ENCODE results near the gene CCL26. TPM values are rescaled to one million over a fixed set of nuclear protein-coding genes. Genes with fewer than 3 reads are reported as not detected.

Gene CCL26
- total RNA-seq (2022; extraction: Qiagen RNA extraction), result 7.7 to 10.9 TPM (median 7.9 TPM) in 5 replicates

GRCh38 chr7:75772081-75773077, at the start of gene CCL26:
TSS of gene CCL26 (minus strand) at chr7:75772211. CDS start at chr7:75772176, 35 bp downstream.

GRCh38 chr7:75813781-75814236, 41.8 kb upstream of the CCL26 start, which contains the start of gene CCL24:
TSS of gene CCL24 (minus strand) at chr7:75813806. CDS start at chr7:75813715, 91 bp downstream.

GRCh38 chr7:75738604-75738974, 33.4 kb downstream of the CCL26 start, which contains the start of gene HIP1:
TSS of gene HIP1 (minus strand) at chr7:75738941. CDS start at chr7:75738920, 21 bp downstream.

Other genes with a start within 250 kb of the CCL26 start
- 18.4 to 27.6 TPM (median 23.0 TPM) in 5 replicates for gene HIP1, start 33.3 kb downstream of the CCL26 start, total RNA-seq (2022; extraction: Qiagen RNA extraction)
- gene CCL24, start 41.6 kb upstream of the CCL26 start, total RNA-seq (2022; extraction: Qiagen RNA extraction), result 0.18 TPM in 1 of 5 replicates, not detected in the others
- 80.3 to 98.6 TPM (median 97.6 TPM) in 5 replicates for gene RHBDD2, start 106.8 kb upstream of the CCL26 start, total RNA-seq (2022; extraction: Qiagen RNA extraction)
- 135 to 175 TPM (median 166 TPM) in 5 replicates for gene POR, start 142.9 kb upstream of the CCL26 start, total RNA-seq (2022; extraction: Qiagen RNA extraction)
- gene TMEM120A, start 222.4 kb upstream of the CCL26 start, total RNA-seq (2022; extraction: Qiagen RNA extraction), result 38.6 to 50.5 TPM (median 45.9 TPM) in 5 replicates